ENCODE results near the gene DACT3. TPM values are rescaled to one million over a fixed set of nuclear protein-coding genes. Genes with fewer than 3 reads are reported as not detected.

The DACT3 gene
- total and polyA plus RNA-seq, 2 of the 13 experiments (the other 11 are each of a cell fraction or from before 2014, with no cell fraction given): 0.04 TPM; not detected in 1

GRCh38 chr19:46600384-46601317 lies 60.3 kb downstream of the DACT3 start (continued):
- peak; percentile 89; the same call in 1 of the 2 replicates for TF ChIP-seq ZNF414 (CRISPR knock-in tag; IDR thresholded peaks at IDR 0.05)
- no peak for TF ChIP-seq HNF1A (IDR thresholded peaks at IDR 0.05; ENCODE audit: low read depth)
- peak; percentile 32; the same call in 1 of the 2 replicates for TF ChIP-seq HNF1A (CRISPR knock-in tag; IDR thresholded peaks at IDR 0.05; ENCODE audit: borderline replicate concordance)
- TF ChIP-seq ZSCAN9 (CRISPR knock-in tag; IDR thresholded peaks at IDR 0.05; ENCODE audit: borderline replicate concordance): peak; percentile 69; the same call in 1 of the 2 replicates
- TF ChIP-seq ZNF383 (CRISPR knock-in tag; IDR thresholded peaks at IDR 0.05; ENCODE audit: borderline replicate concordance): 0 out of 2 replicates have a peak, but pooled peaks have one; percentile 12
- TF ChIP-seq HNRNPH1 (optimal IDR thresholded peaks at IDR 0.05; ENCODE audit: low read depth, low read length): no peak
- peak; percentile 100 for TF ChIP-seq ZKSCAN8 (CRISPR knock-in tag; IDR thresholded peaks at IDR 0.05; ENCODE audit: borderline replicate concordance)
- no peak for TF ChIP-seq ZNF614 (CRISPR knock-in tag; IDR thresholded peaks at IDR 0.05; ENCODE audit: borderline replicate concordance)
- TF ChIP-seq AKAP8 (CRISPR knock-in tag; IDR thresholded peaks at IDR 0.05): no peak; the same call in 1 of the 2 replicates
- TF ChIP-seq, protein P1, sequence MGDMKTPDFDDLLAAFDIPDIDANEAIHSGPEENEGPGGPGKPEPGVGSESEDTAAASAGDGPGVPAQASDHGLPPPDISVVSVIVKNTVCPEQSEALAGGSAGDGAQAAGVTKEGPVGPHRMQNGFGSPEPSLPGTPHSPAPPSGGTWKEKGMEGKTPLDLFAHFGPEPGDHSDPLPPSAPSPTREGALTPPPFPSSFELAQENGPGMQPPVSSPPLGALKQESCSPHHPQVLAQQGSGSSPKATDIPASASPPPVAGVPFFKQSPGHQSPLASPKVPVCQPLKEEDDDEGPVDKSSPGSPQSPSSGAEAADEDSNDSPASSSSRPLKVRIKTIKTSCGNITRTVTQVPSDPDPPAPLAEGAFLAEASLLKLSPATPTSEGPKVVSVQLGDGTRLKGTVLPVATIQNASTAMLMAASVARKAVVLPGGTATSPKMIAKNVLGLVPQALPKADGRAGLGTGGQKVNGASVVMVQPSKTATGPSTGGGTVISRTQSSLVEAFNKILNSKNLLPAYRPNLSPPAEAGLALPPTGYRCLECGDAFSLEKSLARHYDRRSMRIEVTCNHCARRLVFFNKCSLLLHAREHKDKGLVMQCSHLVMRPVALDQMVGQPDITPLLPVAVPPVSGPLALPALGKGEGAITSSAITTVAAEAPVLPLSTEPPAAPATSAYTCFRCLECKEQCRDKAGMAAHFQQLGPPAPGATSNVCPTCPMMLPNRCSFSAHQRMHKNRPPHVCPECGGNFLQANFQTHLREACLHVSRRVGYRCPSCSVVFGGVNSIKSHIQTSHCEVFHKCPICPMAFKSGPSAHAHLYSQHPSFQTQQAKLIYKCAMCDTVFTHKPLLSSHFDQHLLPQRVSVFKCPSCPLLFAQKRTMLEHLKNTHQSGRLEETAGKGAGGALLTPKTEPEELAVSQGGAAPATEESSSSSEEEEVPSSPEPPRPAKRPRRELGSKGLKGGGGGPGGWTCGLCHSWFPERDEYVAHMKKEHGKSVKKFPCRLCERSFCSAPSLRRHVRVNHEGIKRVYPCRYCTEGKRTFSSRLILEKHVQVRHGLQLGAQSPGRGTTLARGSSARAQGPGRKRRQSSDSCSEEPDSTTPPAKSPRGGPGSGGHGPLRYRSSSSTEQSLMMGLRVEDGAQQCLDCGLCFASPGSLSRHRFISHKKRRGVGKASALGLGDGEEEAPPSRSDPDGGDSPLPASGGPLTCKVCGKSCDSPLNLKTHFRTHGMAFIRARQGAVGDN (CRISPR knock-in tag; IDR thresholded peaks at IDR 0.05): peak; percentile 87
- TF ChIP-seq NR2F6 (IDR thresholded peaks at IDR 0.05): no peak
- TF ChIP-seq NR2F6 (CRISPR knock-in tag; IDR thresholded peaks at IDR 0.05): peak; percentile 26; the same call in 1 of the 2 replicates
- TF ChIP-seq FOXA3 (CRISPR knock-in tag; IDR thresholded peaks at IDR 0.05): peak; percentile 40; the same call in 1 of the 2 replicates
- no peak for TF ChIP-seq MYPOP (CRISPR knock-in tag; IDR thresholded peaks at IDR 0.05)
- TF ChIP-seq IKZF1 (IDR thresholded peaks at IDR 0.05): no peak
- TF ChIP-seq ZSCAN30 (CRISPR knock-in tag; IDR thresholded peaks at IDR 0.05): no peak
- TF ChIP-seq, protein P2, sequence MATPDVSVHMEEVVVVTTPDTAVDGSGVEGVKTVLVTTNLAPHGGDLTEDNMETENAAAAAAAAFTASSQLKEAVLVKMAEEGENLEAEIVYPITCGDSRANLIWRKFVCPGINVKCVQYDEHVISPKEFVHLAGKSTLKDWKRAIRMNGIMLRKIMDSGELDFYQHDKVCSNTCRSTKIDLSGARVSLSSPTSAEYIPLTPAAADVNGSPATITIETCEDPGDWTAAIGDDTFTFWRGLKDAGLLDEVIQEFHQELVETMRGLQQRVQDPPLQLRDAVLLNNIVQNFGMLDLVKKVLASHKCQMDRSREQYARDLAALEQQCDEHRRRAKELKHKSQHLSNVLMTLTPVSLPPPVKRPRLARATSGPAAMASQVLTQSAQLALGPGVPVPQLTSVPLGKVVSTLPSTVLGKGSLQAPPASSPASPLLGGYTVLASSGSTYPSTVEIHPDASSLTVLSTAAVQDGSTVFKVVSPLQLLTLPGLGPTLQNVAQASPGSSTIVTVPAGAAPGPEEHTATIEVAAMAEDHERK (CRISPR knock-in tag; IDR thresholded peaks at IDR 0.05; ENCODE audit: low read depth): no peak

All from HepG2 (cell line).